Muscle of arm (tissue), 14 donors: ENCODE data around the gene SLC46A3. TPM values are rescaled to one million over a fixed set of nuclear protein-coding genes. Genes with fewer than 3 reads are reported as not detected.
"Not testable (repeated sequence)": the region's sequence is repeated elsewhere in the genome, so short reads cannot be mapped to it uniquely, and the experiment has no call there.

Experiments used
- DNase-seq: peaks from one replicate; pipeline ENCODE4 v3.0.0-alpha.2; 2013
- long read RNA-seq, 11 donors: transcript quantifications; one replicate each; lab custom pipeline, GENCODE V29; 2026
- polyA plus RNA-seq, 12 donors: library from polyadenylated mRNA; unstranded; fragments of 120-200 nt; gene quantifications; one replicate each; pipeline ENCODE4 v1.2.1, GENCODE V29; 2013; ENCODE audit not compliant: insufficient read length in 12 of 12

SLC46A3 gene, protein sequence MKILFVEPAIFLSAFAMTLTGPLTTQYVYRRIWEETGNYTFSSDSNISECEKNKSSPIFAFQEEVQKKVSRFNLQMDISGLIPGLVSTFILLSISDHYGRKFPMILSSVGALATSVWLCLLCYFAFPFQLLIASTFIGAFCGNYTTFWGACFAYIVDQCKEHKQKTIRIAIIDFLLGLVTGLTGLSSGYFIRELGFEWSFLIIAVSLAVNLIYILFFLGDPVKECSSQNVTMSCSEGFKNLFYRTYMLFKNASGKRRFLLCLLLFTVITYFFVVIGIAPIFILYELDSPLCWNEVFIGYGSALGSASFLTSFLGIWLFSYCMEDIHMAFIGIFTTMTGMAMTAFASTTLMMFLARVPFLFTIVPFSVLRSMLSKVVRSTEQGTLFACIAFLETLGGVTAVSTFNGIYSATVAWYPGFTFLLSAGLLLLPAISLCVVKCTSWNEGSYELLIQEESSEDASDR
- polyA plus RNA-seq: 10 to 100 TPM in 1 of 12 donors, 1 to 10 TPM in 10, not detected in 1; 1.1 to 12.8 (median 1.5) TPM
- long read RNA-seq, donor 1, transcript SLC46A3-201 (6 exons, 3,173 nt): major isoform, 12 of 36 reads
- long read RNA-seq, donor 1, partial matches to known transcripts: 22 of 36 reads
- long read RNA-seq, donor 1, other reads (novel, unspliced or antisense): 0 of 36 reads
- long read RNA-seq, donor 2, partial matches to known transcripts: 0 of 1 reads
- long read RNA-seq, donor 2, other reads (novel, unspliced or antisense): 0 of 1 reads
- long read RNA-seq, donor 3: 0 reads
- long read RNA-seq, donor 4: 0 reads
- long read RNA-seq, donor 5: 0 reads
- long read RNA-seq, donor 6: 0 reads
- long read RNA-seq, donor 7: 0 reads
- long read RNA-seq, donor 8, partial matches to known transcripts: 0 of 1 reads
- long read RNA-seq, donor 8, other reads (novel, unspliced or antisense): 0 of 1 reads
- long read RNA-seq, donor 9: 0 reads
- long read RNA-seq, donor 10: 0 reads
- long read RNA-seq, donor 11: 0 reads

DNA sequence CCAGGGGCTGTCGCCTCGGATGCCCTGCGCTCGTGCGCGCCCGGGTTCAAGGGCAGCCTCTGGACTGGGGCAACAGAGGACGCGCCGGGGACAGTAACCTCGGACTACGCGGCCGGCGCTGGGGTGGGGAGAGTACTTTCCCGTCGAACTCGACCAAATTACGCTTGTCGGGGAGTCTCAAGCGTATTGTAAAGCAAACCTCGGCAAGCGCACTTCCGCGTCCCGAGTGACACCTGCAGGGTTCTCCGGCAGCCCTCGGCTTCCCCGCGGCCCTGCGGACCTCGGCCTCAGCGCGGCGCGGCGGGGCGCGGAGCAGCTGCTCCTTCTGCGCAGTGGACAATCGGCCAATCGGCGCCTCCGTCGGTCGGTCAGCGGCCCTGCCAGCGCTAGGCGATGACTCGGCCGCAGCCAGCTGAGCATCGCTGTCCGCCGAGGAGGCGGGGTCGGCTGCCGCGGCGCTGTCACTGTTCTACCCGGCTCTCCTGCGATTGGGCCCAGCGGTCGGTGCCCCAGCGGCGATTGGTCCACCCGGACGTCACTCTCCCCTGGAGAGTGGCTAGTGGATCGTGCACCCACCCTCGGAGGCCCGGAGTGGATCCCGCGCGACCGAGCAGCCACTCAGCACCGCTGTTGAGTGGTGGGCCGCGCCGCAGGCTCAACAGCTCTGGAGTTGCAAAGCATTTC is at the start of gene SLC46A3:
TSS of gene SLC46A3 (minus strand) at position 428 of the 684 bp plus-strand sequence. CDS start 972 bp downstream, outside the sequence.
- peak; percentile 99 for DNase-seq

DNA sequence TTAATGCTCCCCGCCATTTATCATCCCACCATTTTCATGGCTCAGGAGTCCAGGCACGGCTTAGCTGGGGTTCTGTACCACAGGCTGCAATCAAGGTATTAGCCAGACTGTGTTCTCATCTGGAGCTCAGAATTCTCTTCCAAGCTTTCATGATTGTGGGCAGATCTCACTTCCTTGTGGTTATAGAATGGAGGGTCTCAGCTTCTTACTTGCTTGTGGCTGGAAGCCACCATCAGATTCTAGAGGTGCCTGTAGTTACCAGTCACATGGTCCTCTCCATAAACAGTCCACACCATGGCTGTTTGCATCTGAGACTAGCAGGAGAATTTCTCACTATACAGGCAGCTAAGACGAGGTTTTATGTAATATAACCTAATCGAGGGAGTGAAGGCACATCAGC is 45.1 kb upstream of the SLC46A3 start:
- DNase-seq: no peak

DNA sequence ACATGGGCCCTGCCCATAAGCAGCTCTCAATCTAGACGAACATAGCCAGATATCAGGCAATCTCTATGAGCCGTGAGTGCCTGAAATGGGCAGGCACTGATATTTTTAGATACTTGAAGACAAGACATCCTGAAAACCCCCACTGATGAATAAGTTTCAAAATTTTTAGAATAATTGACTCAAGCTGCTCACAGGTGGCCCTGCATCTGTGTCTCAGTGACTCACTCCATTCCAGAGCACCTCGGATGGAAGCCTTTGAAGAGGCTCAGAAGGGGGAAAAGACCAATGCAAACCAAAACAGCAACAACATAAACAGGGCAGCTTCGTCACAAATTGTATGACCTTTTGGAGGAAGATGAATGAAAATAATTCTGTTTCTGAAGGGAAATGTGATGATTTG is 42.8 kb upstream of the SLC46A3 start:
- DNase-seq: no peak

DNA sequence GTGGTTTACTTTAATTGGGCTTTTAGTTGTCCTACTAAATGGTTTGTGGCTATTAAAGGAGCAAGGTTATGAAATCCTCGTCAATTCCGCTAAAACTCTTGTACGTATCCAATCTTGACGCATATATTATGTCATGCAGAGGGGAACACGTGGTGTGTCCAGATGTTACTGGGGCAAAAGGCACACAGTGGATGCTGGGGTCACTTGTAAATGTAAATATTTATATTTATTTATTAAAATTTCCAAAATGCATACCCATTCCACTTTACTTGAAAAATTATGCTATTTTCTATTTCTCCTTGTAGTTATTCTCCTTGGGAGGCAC is 36.7 kb upstream of the SLC46A3 start:
- no peak for DNase-seq

DNA sequence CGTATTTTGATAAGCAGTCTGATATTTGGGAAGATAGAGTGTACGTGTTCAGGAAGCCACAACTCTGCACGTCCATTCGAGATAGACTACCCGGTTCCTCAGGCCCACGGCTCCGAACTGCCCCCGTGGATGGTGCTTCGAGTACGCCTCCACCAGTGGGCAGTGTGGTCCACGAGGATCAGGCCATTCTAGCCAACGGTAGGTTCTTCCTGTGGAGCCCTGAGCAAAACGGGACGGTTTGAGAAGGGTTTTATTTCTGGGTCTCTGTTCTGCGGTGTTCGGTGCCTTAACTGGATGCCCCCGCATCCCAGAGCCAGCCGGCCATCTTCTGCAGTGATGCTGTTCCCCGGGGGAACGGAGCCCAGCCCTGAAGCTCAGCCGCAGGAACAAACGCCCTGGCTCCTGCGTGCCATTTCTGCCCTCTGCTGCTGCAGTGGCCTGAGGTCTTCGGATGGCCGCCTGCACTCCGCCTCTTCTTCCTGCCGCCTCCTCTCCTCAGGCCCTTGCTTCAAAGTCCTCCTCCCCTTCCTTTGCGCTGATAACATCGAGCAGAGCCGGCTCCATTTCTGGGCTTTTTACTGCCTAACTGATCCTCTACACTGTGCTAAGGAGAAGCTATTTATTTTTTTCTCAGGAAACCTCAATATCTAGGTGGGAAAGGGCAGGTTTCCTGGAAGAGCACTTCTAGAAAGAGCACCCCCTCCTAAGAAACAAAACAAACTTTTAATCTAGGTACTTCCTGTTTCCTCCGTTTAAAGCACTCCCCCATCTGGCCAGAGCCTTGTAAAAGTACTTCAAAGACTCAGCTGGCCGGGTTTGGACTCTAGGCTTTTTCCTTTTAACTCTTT is 36.2 kb upstream of the SLC46A3 start:
- no peak for DNase-seq

DNA sequence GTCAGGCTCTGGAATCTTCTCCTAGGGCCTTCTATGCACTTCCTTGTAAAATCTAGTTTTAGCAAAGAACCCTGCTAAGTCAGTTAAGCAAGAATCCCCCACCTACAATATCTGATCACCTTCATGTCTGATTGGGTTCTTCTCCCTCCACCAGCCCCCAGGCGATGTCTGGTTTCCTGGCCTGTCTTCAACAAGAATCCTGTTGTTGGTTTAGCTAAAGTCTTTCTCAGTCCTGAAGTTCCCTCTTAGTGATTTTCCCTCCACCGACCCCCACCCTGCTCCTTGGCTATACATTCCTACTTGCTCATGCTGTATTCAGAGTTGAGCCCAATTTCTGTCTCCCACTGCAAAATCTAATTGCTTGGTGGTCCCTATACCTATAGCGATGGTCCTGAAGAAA is 35.2 kb upstream of the SLC46A3 start:
- DNase-seq: no peak

DNA sequence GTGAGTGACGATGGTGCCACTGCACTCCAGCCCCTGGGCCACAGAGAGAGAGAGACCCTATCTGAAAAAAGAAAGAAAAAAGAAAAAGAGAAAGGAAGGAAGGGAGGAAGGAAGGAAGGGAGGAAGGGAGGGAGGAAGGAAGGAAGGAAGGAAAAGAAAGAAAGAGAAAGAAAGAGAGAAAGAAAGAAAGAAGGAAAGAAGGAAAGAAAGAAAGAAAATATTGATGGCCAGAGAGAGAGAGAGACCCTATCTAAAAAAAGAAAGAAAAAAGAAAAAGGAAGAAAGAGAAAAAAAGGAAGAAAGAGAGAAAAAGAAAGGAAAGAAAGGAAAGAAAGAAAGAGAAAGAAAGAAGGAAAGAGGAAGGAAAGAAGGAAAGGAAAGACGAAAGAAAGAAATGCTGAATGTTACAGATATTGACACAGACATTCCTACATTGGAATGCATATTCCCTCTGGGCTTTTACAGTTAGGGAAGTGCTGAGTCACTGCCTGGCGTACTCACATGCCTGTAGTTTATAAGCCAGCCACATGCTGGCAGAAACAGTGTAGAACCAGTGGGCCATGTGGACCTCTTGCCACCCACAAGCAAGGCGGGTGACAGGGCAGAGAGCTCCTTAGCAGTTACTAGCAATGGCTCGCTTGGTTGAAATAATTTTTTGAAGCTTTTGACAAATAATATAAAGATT is 34.6 kb upstream of the SLC46A3 start:
- peak; percentile 28 for DNase-seq

DNA sequence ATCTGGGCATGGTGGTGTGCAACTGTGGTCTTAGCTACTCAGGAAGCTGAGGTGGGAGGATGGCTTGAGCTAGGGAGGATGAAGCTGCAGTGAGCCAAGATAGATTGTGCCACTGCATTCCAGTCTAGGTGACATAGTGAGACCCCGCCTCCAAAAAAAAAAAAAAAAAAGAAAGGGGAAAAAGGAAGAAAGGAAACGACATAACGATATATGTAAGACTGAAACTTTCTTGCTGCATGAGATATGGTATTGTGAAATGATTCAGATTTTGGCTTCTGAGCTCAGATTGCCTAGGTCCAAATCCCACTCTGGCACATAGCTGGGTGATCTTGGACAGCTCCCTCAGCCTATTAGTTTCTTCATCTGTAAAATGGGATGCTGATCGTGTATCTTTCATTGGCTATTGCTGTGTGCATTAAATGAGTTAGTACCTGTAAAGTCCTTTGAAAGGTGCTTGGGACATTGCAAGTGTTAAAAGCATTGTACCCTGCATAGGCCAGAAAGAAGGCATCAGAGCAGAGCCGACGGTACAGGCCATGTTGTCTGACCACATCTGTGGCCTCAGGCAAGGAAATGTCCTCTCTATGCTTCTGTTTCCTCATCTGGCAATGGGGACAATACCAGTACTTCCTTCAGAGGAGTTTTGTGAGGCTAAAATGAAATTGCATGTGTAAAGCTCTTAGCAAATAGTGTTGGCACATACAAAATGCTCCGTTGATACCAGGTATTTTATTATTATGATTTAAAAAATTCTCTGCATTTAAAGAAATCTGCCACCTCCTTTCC is 32.6 kb upstream of the SLC46A3 start:
- DNase-seq: no peak

DNA sequence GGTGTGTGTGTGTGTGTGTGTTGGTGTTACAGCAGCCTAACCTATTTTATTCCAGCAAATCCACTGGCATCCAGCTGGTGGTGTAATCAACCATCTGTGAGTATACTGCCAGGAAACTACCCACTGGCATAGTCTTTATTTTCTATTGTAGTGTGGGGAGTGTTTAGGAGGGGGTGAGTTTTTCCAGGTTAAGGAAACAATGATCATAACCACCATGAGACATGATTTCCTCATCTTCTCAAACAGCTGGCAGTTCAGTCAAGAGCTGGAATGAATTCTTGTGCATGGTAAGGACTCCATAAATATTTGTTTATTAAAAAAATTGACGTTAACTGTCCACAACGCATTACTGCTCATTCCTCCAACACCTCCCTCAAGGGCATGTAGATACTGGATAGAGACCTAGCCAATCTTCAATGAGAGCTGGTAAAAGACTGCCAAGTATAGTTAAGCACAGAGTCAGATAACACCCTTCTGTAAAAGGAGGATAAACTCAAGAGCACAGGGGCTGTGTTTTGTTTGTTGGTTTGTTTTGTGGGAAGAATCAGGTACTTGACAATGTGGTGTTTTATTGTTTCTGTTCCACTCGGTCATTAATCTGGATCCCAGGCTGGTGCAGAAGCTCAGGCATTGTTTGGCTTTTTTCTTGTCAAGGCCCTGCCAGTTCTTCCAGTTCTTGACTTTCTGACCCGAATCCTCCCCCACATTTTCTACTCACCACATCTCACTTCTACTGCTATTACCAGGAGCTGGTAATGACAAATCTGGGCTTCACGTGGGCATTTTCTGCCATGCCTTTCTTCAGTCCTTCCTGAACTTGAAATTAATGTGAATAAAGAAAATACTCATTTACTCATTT is 31.6 kb upstream of the SLC46A3 start:
- no peak for DNase-seq

DNA sequence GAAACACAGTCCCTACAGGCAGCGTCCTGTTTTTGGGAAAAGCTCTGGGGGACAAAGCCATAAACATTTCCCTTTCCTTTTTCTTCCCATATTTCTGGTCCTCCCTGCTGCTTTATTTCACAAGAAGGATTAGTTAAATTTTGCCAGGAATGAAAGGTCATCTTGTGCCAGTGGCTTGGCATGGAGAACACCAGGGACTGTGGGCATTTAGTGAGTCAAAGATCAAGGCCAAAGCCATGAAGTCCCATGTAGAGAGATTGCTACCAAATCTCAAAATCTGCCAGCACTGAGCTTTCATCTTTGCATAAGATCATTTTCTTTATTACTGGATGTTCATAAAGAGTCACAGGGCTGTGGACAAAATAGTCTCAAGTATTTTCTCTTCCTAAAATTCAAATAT is 29.1 kb upstream of the SLC46A3 start:
- no peak for DNase-seq

DNA sequence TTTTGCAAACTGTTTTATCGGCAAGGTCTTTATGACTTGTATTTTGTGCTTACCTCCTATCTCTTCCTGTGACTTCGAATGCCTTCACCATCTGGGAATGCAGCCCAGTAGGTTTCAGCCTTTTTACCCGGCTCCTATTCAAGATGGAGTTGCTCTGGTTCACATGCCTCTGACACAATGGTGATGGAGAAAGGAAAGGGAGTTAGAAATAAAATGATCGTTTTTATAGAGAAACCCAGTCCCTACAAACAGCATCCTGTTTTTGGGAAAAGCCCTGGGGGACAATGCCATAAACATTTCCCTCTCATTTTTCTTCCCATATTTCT is 27.5 kb upstream of the SLC46A3 start:
- DNase-seq: no peak

DNA sequence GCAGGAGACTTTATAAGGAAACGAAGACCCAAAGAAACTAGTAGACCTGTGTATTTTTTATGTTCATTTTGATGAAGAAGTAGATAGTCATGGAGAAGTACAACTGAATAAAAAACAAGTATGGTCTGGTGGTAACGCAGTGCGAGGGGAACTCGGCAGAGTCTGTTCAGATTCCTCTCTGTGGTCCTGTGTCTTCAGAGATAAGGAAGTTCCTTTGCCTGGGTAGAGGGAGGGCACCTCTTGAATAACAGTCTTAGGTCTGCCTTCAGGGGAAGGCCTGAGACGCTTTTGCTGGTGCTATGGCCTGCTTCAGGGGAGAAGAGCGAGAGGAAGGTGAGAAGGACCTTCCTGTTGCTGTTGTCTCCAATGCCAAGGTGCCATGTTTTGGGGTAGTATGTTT is 25.9 kb upstream of the SLC46A3 start:
- DNase-seq: no peak

DNA sequence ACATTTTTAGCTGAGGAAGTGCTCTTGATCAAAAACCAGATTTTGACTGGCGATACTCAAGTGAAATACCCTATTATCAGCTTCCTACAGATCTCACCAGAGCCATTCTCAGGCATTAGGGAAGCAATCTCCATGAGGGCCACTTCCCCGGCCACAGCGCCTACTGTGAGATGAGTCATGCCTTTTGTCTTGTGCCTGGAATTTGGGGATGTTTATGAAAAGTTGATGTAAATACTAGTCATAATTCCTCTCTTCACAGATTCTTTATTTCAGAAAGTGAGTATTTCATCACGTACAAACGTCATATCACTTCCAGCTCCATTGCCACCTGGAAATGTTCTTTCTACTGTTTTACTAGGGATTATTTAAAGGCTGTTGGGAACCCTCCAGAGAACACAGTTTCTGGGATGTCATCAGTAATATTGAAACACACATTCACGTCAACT is 25.3 kb upstream of the SLC46A3 start:
- no peak for DNase-seq

DNA sequence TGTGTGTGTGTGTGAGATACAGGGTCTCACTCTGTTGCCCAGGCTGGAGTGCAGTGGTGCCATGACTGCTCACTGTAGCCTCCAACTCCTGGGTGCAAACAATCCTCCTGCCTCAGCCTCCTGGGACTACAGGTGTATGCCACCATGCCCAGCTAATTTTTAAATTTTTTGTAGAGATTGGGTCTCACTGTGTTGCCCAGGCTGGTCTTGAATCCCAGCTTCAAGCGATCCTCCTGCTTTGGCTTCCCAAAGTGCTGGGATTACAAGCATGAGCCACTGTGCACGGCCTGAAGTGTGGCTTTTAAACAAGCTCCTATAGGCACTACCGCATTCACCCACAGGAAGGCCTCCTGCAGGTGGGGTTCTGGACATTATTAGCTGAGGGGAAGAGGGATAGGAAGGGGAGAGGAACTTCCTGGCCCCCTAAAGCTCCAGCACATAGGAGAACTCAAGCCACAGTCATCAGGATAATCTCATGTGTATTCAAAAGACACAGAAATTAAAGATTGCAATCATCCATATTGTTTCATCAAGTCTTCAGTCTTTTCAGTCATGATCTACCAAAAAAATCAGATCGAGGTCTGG is 24.8 kb upstream of the SLC46A3 start:
- no peak for DNase-seq

DNA sequence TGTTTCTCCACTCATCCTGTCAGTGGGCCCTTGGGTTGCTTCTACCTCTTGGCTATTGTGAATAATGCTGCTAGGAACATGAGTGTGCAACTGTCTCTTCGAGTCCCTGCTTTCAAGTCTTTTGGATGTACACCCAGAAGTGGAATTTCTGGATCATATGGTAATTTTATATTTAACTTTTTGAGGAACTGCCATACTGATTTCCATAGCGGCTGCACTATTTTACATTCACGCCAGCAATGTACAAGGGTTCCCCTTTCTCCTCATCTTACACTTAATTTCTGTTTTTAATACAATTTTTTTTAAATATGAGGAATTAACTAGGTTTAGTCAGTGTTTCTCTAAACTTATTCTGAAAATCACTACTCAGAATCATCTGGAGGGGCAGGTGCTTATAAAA is 24.2 kb upstream of the SLC46A3 start:
- DNase-seq: no peak

DNA sequence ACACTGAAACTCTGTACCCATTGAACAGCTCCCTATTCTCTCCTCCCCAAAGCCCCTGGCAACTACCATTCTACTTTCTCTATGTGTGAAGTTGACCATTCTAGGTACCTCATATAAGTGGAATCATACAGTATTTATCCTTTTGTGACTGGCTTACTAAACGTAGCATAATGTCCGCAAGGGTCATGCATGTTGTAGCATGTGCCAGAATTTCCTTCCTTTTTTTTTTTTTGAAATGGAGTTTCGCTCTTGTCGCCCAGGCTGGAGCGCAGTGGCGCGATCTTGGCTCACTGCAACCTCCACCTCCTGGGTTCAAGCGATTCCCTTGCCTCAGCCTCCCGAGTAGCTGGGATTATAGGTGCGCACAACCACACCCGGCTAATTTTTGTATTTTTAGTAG is 23.7 kb upstream of the SLC46A3 start:
- not testable (repeated sequence) for DNase-seq

DNA sequence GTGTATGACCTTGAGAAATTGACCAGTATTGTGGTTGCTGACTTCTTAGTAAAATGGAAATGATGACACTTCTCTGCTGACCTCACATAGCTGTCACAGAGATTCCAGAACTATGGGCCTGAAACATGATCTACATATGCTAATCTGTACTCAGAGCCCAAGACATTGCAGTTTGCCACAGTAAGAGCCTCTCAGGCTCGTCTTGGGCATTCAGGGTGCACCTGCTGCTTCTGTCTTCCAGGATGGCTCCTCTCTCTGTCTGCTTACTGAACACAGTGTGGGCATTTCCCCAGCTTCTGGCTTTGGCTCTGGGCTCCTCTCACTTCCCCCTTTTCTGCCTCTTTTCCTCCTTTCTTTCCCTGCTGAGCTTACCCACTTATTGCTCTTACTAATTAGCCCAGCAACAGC is 22.3 kb upstream of the SLC46A3 start:
- no peak for DNase-seq

DNA sequence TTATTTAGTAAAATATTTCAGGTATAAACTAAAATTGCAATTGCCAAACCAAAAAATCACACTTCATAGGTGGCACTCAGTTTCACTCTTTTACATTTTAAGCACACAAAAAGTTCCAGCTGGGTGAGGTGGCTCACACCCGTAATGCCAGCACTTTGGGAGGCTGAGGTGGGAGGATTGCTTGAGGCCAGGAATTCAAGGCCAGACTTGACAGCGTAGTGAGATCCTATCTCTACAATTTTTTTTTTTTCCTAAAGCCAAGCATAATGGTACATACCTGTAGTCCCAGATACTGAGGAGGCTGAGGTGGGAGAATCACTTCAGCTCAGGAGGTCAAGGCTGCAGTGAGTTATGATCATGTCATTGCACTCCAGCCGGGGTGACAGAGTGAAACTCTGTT is 20.6 kb upstream of the SLC46A3 start:
- no peak for DNase-seq
